H1 (cell line): ENCODE data around the gene MYO9A. TPM values are rescaled to one million over a fixed set of nuclear protein-coding genes. Genes with fewer than 3 reads are reported as not detected.

Source experiments
- CTCF ChIA-PET: fragments of 300-600 bp; sonication (Branson Sonifier 250); formaldehyde crosslinking; loops from one replicate; lab custom pipeline; 2021; ENCODE audit not compliant: partially characterized antibody; lab: Charles Lee
- POLR2A ChIA-PET: fragments of 300-600 bp; sonication (Branson Sonifier 250); formaldehyde crosslinking; loops from one replicate; lab custom pipeline; 2021; ENCODE audit warnings: inconsistent platforms; ENCODE audit not compliant: partially characterized antibody; lab: Charles Lee
- DNase-seq, 2 experiments: peaks; one replicate each; pipeline versions ENCODE4 v3.0.0 to v3.0.0-alpha.2; 2010 to 2022; ENCODE audit warnings: low spot score in 2 of 2, low read depth in 1 of 2, mixed read lengths in 1 of 2
- FAIRE-seq: peaks from 2 replicates; lab custom pipeline; 2011; peaks lifted over from hg19 to GRCh38; lab: Jason Lieb, UNC
- H2AFZ ChIP-seq: 2 replicates; pipeline ENCODE4 v1.8.1; 2012; ENCODE audit warnings: low read length, inconsistent platforms
- H2AK5ac ChIP-seq: 2 replicates; pipeline ENCODE4 v1.6.1; 2013; ENCODE audit warnings: low read depth, low read length
- H2BK120ac ChIP-seq: replicated peaks from 2 replicates; pipeline ENCODE3; 2013; ENCODE audit warnings: low read depth, low read length, inconsistent platforms
- H2BK12ac ChIP-seq: 2 replicates; pipeline ENCODE4 v1.6.1; 2013; ENCODE audit warnings: low read depth, low read length
- H2BK15ac ChIP-seq: 2 replicates; pipeline ENCODE4 v1.6.1; 2013; ENCODE audit warnings: low read length
- H2BK20ac ChIP-seq: 2 replicates; pipeline ENCODE4 v1.6.1; 2013; ENCODE audit warnings: low read length
- H2BK5ac ChIP-seq: 2 replicates; pipeline ENCODE4 v1.6.1; 2013; ENCODE audit warnings: low read depth, low read length
- H3K14ac ChIP-seq: 2 replicates; pipeline ENCODE4 v1.6.1; 2013; ENCODE audit warnings: inconsistent platforms; ENCODE audit not compliant: insufficient read length
- H3K18ac ChIP-seq: 2 replicates; pipeline ENCODE4 v1.6.1; 2013; ENCODE audit warnings: low read length; ENCODE audit errors: extremely low read depth
- H3K23ac ChIP-seq: 2 replicates; pipeline ENCODE4 v1.6.1; 2013; ENCODE audit warnings: inconsistent platforms; ENCODE audit not compliant: insufficient read length
- H3K23me2 ChIP-seq: 2 replicates; pipeline ENCODE4 v1.6.1; 2013; ENCODE audit warnings: low read depth, low read length
- H3K27ac ChIP-seq: 2 replicates; pipeline ENCODE4 v1.6.1; 2011; ENCODE audit warnings: low read depth, low read length, inconsistent platforms
- H3K27me3 ChIP-seq, 4 experiments: replicated peaks in 1 of 4; 1 replicate in 1 of 4; 2 replicates in 3 of 4; pipeline versions ENCODE4 v1.6.1 to v1.8.1; 2011 to 2013; ENCODE audit warnings: low read length in 3 of 4, mild to moderate bottlenecking in 3 of 4, inconsistent platforms in 2 of 4, mixed read lengths in 2 of 4, moderate library complexity in 1 of 4; ENCODE audit not compliant: control insufficient read depth in 3 of 4, insufficient read depth in 3 of 4; ENCODE audit errors: extremely low read depth in 1 of 4
- H3K36me3 ChIP-seq, 4 experiments: 2 replicates each; pipeline versions ENCODE4 v1.6.1 to v1.8.1; 2011 to 2013; ENCODE audit warnings: mild to moderate bottlenecking in 4 of 4, low read length in 3 of 4, moderate library complexity in 2 of 4, control low read depth in 1 of 4, inconsistent platforms in 1 of 4; ENCODE audit not compliant: insufficient read depth in 4 of 4, control insufficient read depth in 2 of 4
- H3K4ac ChIP-seq: replicated peaks from 2 replicates; pipeline ENCODE3; 2013; ENCODE audit warnings: low read length, low read depth, mixed read lengths, inconsistent platforms; ENCODE audit not compliant: insufficient read length
- H3K4me1 ChIP-seq, 4 experiments: replicated peaks in 1 of 4; 1 replicate in 1 of 4; 2 replicates in 3 of 4; pipeline versions ENCODE4 v1.6.1 to v1.8.1; 2011 to 2013; ENCODE audit warnings: low read length in 3 of 4, inconsistent platforms in 2 of 4, mixed read lengths in 1 of 4; ENCODE audit not compliant: insufficient read depth in 4 of 4, control insufficient read depth in 3 of 4
- H3K4me2 ChIP-seq, 2 experiments: 2 replicates each; pipeline versions ENCODE4 v1.6.1 to v1.8.1; 2011 to 2013; ENCODE audit warnings: low read depth in 2 of 2, low read length in 2 of 2, control low read depth in 1 of 2, inconsistent platforms in 1 of 2, mild to moderate bottlenecking in 1 of 2; ENCODE audit not compliant: insufficient read depth in 1 of 2
- H3K4me3 ChIP-seq, 4 experiments: fragments of 200-600, 300-600 bp in 1 of 4; sonication (generic), shearing (Covaris generic), sonication (Bioruptor Twin) in 1 of 4; 2 replicates each; pipeline versions ENCODE4 v1.5.1 to v1.8.1; 2011 to 2016; ENCODE audit warnings: low read length in 4 of 4, low read depth in 3 of 4, control low read depth in 2 of 4, inconsistent platforms in 2 of 4, mild to moderate bottlenecking in 2 of 4, mixed read lengths in 1 of 4, moderate library complexity in 1 of 4; ENCODE audit not compliant: insufficient read depth in 2 of 4; ENCODE audit errors: extremely low read depth in 1 of 4
- H3K56ac ChIP-seq: replicated peaks from 2 replicates; pipeline ENCODE3; 2013; ENCODE audit warnings: low read depth, mild to moderate bottlenecking, mixed read lengths, low read length, inconsistent platforms; ENCODE audit not compliant: insufficient read length
- H3K79me1 ChIP-seq: 2 replicates; pipeline ENCODE4 v1.6.1; 2013; ENCODE audit warnings: low read depth, low read length, control low read depth
- H3K79me2 ChIP-seq, 2 experiments: 2 replicates each; pipeline versions ENCODE4 v1.6.1 to v1.8.1; 2012 to 2013; ENCODE audit warnings: low read length in 2 of 2, mild to moderate bottlenecking in 2 of 2, inconsistent platforms in 1 of 2; ENCODE audit not compliant: insufficient read depth in 2 of 2, control insufficient read depth in 1 of 2
- H3K9ac ChIP-seq, 4 experiments: replicated peaks in 1 of 4; 1 replicate in 1 of 4; 2 replicates in 3 of 4; pipeline versions ENCODE4 v1.6.1 to v1.8.1; 2011 to 2013; ENCODE audit warnings: low read depth in 3 of 4, low read length in 3 of 4, control low read depth in 2 of 4, mild to moderate bottlenecking in 2 of 4, moderate library complexity in 2 of 4, inconsistent platforms in 1 of 4; ENCODE audit errors: extremely low read depth in 1 of 4
- H3K9me3 ChIP-seq, 2 experiments: 2 replicates each; pipeline versions ENCODE4 v1.6.1 to v1.8.1; 2012 to 2013; ENCODE audit warnings: mild to moderate bottlenecking in 2 of 2, moderate library complexity in 2 of 2, control low read depth in 1 of 2, inconsistent platforms in 1 of 2, low read depth in 1 of 2, low read length in 1 of 2, mixed read lengths in 1 of 2; ENCODE audit not compliant: insufficient read depth in 2 of 2
- H4K20me1 ChIP-seq, 2 experiments: replicated peaks in 1 of 2; 2 replicates each; pipeline versions ENCODE3 to v1.8.1; 2011 to 2013; ENCODE audit warnings: inconsistent platforms in 2 of 2, low read length in 2 of 2, mild to moderate bottlenecking in 1 of 2; ENCODE audit not compliant: insufficient read depth in 2 of 2, control insufficient read depth in 1 of 2
- H4K5ac ChIP-seq: 2 replicates; pipeline ENCODE4 v1.6.1; 2013; ENCODE audit warnings: low read length, low read depth, mixed read lengths, inconsistent platforms; ENCODE audit not compliant: insufficient read length
- H4K8ac ChIP-seq: 2 replicates; pipeline ENCODE4 v1.8.0; 2013; ENCODE audit warnings: mild to moderate bottlenecking, moderate library complexity, low read length, inconsistent platforms; ENCODE audit not compliant: insufficient read depth; ENCODE audit errors: extremely low read depth
- H4K91ac ChIP-seq: replicated peaks from 2 replicates; pipeline ENCODE3; 2013; ENCODE audit warnings: low read length, mixed read lengths, inconsistent platforms; ENCODE audit not compliant: insufficient read length
- KDM4A ChIP-seq: IDR thresholded peaks from one replicate; pipeline ENCODE4 v1.7.1; 2012; ENCODE audit warnings: low read depth, mild to moderate bottlenecking, moderate library complexity, low read length, inconsistent platforms; ENCODE audit not compliant: severe bottlenecking
- NRF1 ChIP-seq: IDR thresholded peaks from 2 replicates; pipeline ENCODE4 v1.6.1; 2011; ENCODE audit warnings: mild to moderate bottlenecking, low read depth, low read length, improper control_type of control experiment
- WGBS, 2 experiments: shearing (Covaris generic) in 1 of 2; methylation state at CpG; one replicate each; pipeline versions ENCODE4 v1.1.6 to v1.1.7; 2013 to 2015; ENCODE audit warnings: low lambda C conversion rate in 2 of 2, mixed read lengths in 2 of 2, inconsistent platforms in 1 of 2, low coverage in 1 of 2, missing lambda C conversion rate in 1 of 2; ENCODE audit not compliant: insufficient replicate concordance in 2 of 2, insufficient coverage in 1 of 2, insufficient read length in 1 of 2; ENCODE audit errors: extremely low coverage in 1 of 2, missing lambda C conversion rate in 1 of 2; 5-methylcytosine and 5-hydroxymethylcytosine counted together
- polyA plus RNA-seq, 7 experiments: library from polyadenylated mRNA; depleted of rRNA in 3 of 7; stranded (reverse) in 5 of 7; unstranded in 2 of 7; fragments of >200 nt in 5 of 7; fragments of 200-250 nt in 2 of 7; gene quantifications; 1 replicate in 5 of 7; 2 replicates in 1 of 7; 4 replicates in 1 of 7; pipeline versions ENCODE4 v1.2.1 to v1.2.3, GENCODE V29; 2011 to 2013; ENCODE audit warnings: missing spikeins in 2 of 7, mixed read lengths in 2 of 7
- total RNA-seq: library from RNA; stranded (reverse); fragmentation: NEBNext Ultra II Directional; extraction: Animal tissue kit (Norgen Biotek cat#: 25700); gene quantifications from 2 replicates; pipeline ENCODE4 v1.2.1, GENCODE V29; 2021

MYO9A gene
- total and polyA plus RNA-seq, 2 of the 8 experiments (the other 6 are each of a cell fraction or from before 2014, with no cell fraction given): 3.9 to 26.0 TPM

- Histone ChIP-seq H2BK15ac (no peak overlapping the region), H3K14ac (no peak overlapping the region), H3K27ac (no peak overlapping the region), H3K18ac (no peak overlapping the region), H3K4me1 (no peaks in the 10 kb centered on the region), H2BK120ac (no peak overlapping the region), H3K79me2 (no peaks in the 10 kb centered on the region), H4K91ac (no peak overlapping the region), H3K27me3 (no peaks in the 10 kb centered on the region), H4K20me1 (peaks cover 0 to 1% of the 10 kb centered on the region in 2 experiments), H2BK12ac (no peak overlapping the region), H2BK5ac (no peak overlapping the region), H2BK20ac (no peak overlapping the region), H3K79me1 (no peaks in the 10 kb centered on the region), H3K4me2 (no peak overlapping the region), H4K5ac (no peak overlapping the region), H4K8ac (no peak overlapping the region), H3K4ac (no peak overlapping the region), H3K36me3 (no peaks in the 10 kb centered on the region), H3K4me3 (no peak overlapping the region), H2AK5ac (no peak overlapping the region), H3K56ac (no peak overlapping the region), H3K23ac (no peak overlapping the region), H3K23me2 (no peaks in the 10 kb centered on the region), H2AFZ (no peak overlapping the region), H3K9ac (no peak overlapping the region), H3K9me3 (no peaks in the 10 kb centered on the region)
- WGBS, 2 experiments: 84% methylated on average over 10 of the region's 10 CpGs; no CpG with 5 or more reads in 1 of the 2 experiments
- TF ChIP-seq KDM4A: no peak
- TF ChIP-seq NRF1: no peak
- POLR2A ChIA-PET: no interaction called here
- CTCF ChIA-PET: interaction anchor here (1.2 kb wide), 1 partner anchor 21 kb away, joined by 3 read pairs; no protein-coding TSS in a partner anchor
- DNase-seq (no peak), FAIRE-seq (no peak)
Measured at GRCh38 chr15:71925145-71925544, 192.8 kb downstream of the MYO9A start.
